Measurements from ENCODE around the gene UQCR11. TPM values are rescaled to one million over a fixed set of nuclear protein-coding genes. Genes with fewer than 3 reads are reported as not detected.

UQCR11 gene
- total RNA-seq, 4 donors from 2014 or later: 56.6 to 83.2 (median 64.6) TPM

- ATAC-seq (ENCODE audit: low FRiP score) (no peak), DNase-seq (ENCODE audit: low spot score) (no peak)
- no peak for TF ChIP-seq CTCF (IDR thresholded peaks at IDR 0.05)
These were observed 10.0 kb upstream of the UQCR11 start for GRCh38 chr19:1615156-1615765.

- no peak for DNase-seq (ENCODE audit: low spot score)
- no peak for TF ChIP-seq CTCF (IDR thresholded peaks at IDR 0.05)
- no peak for ATAC-seq (ENCODE audit: low FRiP score)
These were observed 8.7 kb upstream of the UQCR11 start for GRCh38 chr19:1613808-1614570.

GRCh38 chr19:1613146-1613545, 7.9 kb upstream of the UQCR11 start:
- DNase-seq (ENCODE audit: low spot score) (no peak), ATAC-seq (ENCODE audit: low FRiP score) (no peak)
- no peak for TF ChIP-seq CTCF (IDR thresholded peaks at IDR 0.05)

- ATAC-seq (ENCODE audit: low FRiP score): no peak
- no peak for DNase-seq (ENCODE audit: low spot score)
- no peak for TF ChIP-seq CTCF (IDR thresholded peaks at IDR 0.05)
These were observed 7.1 kb upstream of the UQCR11 start for GRCh38 chr19:1612114-1613086.

- ATAC-seq (ENCODE audit: low FRiP score) (no peak), DNase-seq (ENCODE audit: low spot score) (no peak)
- TF ChIP-seq CTCF (IDR thresholded peaks at IDR 0.05): no peak
These were observed 6.1 kb upstream of the UQCR11 start for GRCh38 chr19:1611353-1611752.

- ATAC-seq (ENCODE audit: low FRiP score) (no peak), DNase-seq (ENCODE audit: low spot score) (no peak)
- no peak for TF ChIP-seq CTCF (IDR thresholded peaks at IDR 0.05)
These were observed 5.3 kb upstream of the UQCR11 start for GRCh38 chr19:1610579-1610978.

Data from omental fat pad (tissue), 4 donors.